GM23338 (cell line): ENCODE measurements around the gene TUBB3. TPM values are rescaled to one million over a fixed set of nuclear protein-coding genes. Genes with fewer than 3 reads are reported as not detected.

Experiments used
- ATAC-seq: fragments of 200-7000 bp; cut with Tn5 transposase; 3 replicates; pipeline ENCODE4 v1.9.1; 2020
- DNase-seq: peaks from one replicate; pipeline ENCODE4 v3.0.0-alpha.2; 2015; ENCODE audit warnings: low spot score
- H2AFZ ChIP-seq: fragments of 200-600 bp; sonication (generic); 2 replicates; pipeline ENCODE4 v1.8.0; 2016; ENCODE audit warnings: antibody characterized with exemption, mild to moderate bottlenecking, moderate library complexity
- H3F3A ChIP-seq: fragments of 200-600 bp; sonication (generic); replicated peaks from 2 replicates; pipeline ENCODE4 v1.8.0; 2017; ENCODE audit warnings: antibody characterized with exemption, mixed run types, low read depth
- H3K27ac ChIP-seq: fragments of 200-600 bp; sonication (generic); 2 replicates; pipeline ENCODE4 v1.6.1; 2016; ENCODE audit warnings: low read depth
- H3K27me3 ChIP-seq: fragments of 200-600 bp; sonication (generic); 2 replicates; pipeline ENCODE4 v1.8.0; 2016; ENCODE audit warnings: mild to moderate bottlenecking, mixed run types, moderate library complexity; ENCODE audit not compliant: insufficient read depth
- H3K36me3 ChIP-seq: fragments of 200-600 bp; sonication (generic); 2 replicates; pipeline ENCODE4 v1.8.0; 2016; ENCODE audit warnings: mild to moderate bottlenecking; ENCODE audit not compliant: insufficient read depth
- H3K4me1 ChIP-seq: fragments of 200-600 bp; sonication (generic); 2 replicates; pipeline ENCODE4 v1.8.0; 2016; ENCODE audit warnings: mild to moderate bottlenecking, moderate library complexity; ENCODE audit not compliant: insufficient read depth
- H3K4me2 ChIP-seq: fragments of 200-600 bp; sonication (generic); 2 replicates; pipeline ENCODE4 v1.7.1; 2017; ENCODE audit warnings: mixed run types
- H3K4me3 ChIP-seq: fragments of 200-600 bp; sonication (generic); 2 replicates; pipeline ENCODE4 v1.6.1; 2016; ENCODE audit warnings: mixed run types
- H3K79me2 ChIP-seq: fragments of 200-600 bp; sonication (generic); replicated peaks from 2 replicates; pipeline ENCODE4 v1.8.0; 2017; ENCODE audit warnings: mild to moderate bottlenecking; ENCODE audit not compliant: insufficient read depth
- H3K9me2 ChIP-seq: fragments of 200-600 bp; sonication (generic); 2 replicates; pipeline ENCODE4 v1.8.0; 2017; ENCODE audit not compliant: insufficient read depth
- H4K20me1 ChIP-seq: fragments of 200-600 bp; sonication (generic); replicated peaks from 2 replicates; pipeline ENCODE4 v1.8.0; 2017; ENCODE audit warnings: mild to moderate bottlenecking; ENCODE audit not compliant: insufficient read depth
- H3K27ac Mint-ChIP-seq: 2 replicates; pipeline ENCODE4 v1.8.0; 2020; ENCODE audit warnings: inconsistent platforms, mild to moderate bottlenecking, moderate library complexity, mixed read lengths
- H3K27me3 Mint-ChIP-seq: 3 replicates; pipeline ENCODE4 v1.8.0; 2022; ENCODE audit warnings: low read depth, mild to moderate bottlenecking, moderate library complexity, mixed read lengths, inconsistent platforms; ENCODE audit not compliant: insufficient read depth, poor library complexity
- H3K36me3 Mint-ChIP-seq: 3 replicates; pipeline ENCODE4 v1.8.0; 2021; ENCODE audit warnings: low read depth, mild to moderate bottlenecking, inconsistent platforms, moderate library complexity, mixed read lengths
- H3K4me1 Mint-ChIP-seq: 3 replicates; pipeline ENCODE4 v1.8.0; 2020; ENCODE audit warnings: mild to moderate bottlenecking, inconsistent platforms, mixed read lengths
- H3K4me3 Mint-ChIP-seq: 3 replicates; pipeline ENCODE4 v1.8.0; 2021; ENCODE audit warnings: moderate library complexity, mild to moderate bottlenecking, inconsistent platforms, mixed read lengths
- H3K9me3 Mint-ChIP-seq: 3 replicates; pipeline ENCODE4 v1.8.0; 2020; ENCODE audit warnings: moderate library complexity, mild to moderate bottlenecking, inconsistent platforms, mixed read lengths
- CREB1 ChIP-seq: fragments of 250-450 bp; sonication (Bioruptor Pico); IDR thresholded peaks from 2 replicates; pipeline ENCODE4 v1.5.0; 2020; ENCODE audit warnings: low read depth, mild to moderate bottlenecking, moderate library complexity
- EZH2 ChIP-seq: fragments of 200-600 bp; sonication (generic); IDR thresholded peaks from one replicate; pipeline ENCODE4 v1.8.0; 2017; ENCODE audit warnings: antibody characterized with exemption, mild to moderate bottlenecking, low read depth; ENCODE audit not compliant: unreplicated experiment
- EZH2phosphoT487 ChIP-seq: fragments of 200-600 bp; sonication (generic); IDR thresholded peaks from one replicate; pipeline ENCODE4 v1.8.1; 2018; ENCODE audit warnings: antibody characterized with exemption; ENCODE audit not compliant: unreplicated experiment
- JUNB ChIP-seq: IDR thresholded peaks from one replicate; pipeline ENCODE4 v1.6.1; 2016; ENCODE audit warnings: antibody characterized with exemption; ENCODE audit not compliant: unreplicated experiment
- NANOG ChIP-seq: IDR thresholded peaks from 2 replicates; pipeline ENCODE4 v1.6.1; 2016; ENCODE audit warnings: antibody characterized with exemption, borderline replicate concordance
- POLR2AphosphoS5 ChIP-seq: IDR thresholded peaks from 2 replicates; pipeline ENCODE4 v1.6.1; 2016; ENCODE audit warnings: antibody characterized with exemption, low read depth
- STAT1 ChIP-seq: IDR thresholded peaks from one replicate; pipeline ENCODE4 v1.6.1; 2016; ENCODE audit warnings: antibody characterized with exemption; ENCODE audit not compliant: unreplicated experiment
- ZNF114 ChIP-seq: fragments of 250-450 bp; sonication (Bioruptor Pico); IDR thresholded peaks from 2 replicates; pipeline ENCODE4 v1.5.0; 2020; ENCODE audit warnings: mild to moderate bottlenecking, moderate library complexity
- ZNF331 ChIP-seq: fragments of 250-450 bp; sonication (Bioruptor Pico); IDR thresholded peaks from 2 replicates; pipeline ENCODE4 v1.5.0; 2020; ENCODE audit warnings: low read depth, mild to moderate bottlenecking, moderate library complexity
- polyA plus RNA-seq: library from polyadenylated mRNA; unstranded; fragments of >200 nt; fragmentation: Nextera tagmentation; extraction: Ambion mirVana; gene quantifications from 2 replicates; pipeline ENCODE4 v1.2.1, GENCODE V29; 2016
- total RNA-seq: library from RNA; depleted of rRNA; stranded (reverse); fragments of >200 nt; shearing (Covaris generic); gene quantifications from 2 replicates; pipeline ENCODE4 v1.2.3, GENCODE V29; 2014
- TF ChIP-seq, protein P1 (sequence below): IDR thresholded peaks from one replicate; pipeline ENCODE4 v1.6.1; 2018; ENCODE audit warnings: antibody characterized with exemption; ENCODE audit not compliant: unreplicated experiment
- TF ChIP-seq, protein P2 (sequence below): fragments of 250-450 bp; sonication (Bioruptor Pico); IDR thresholded peaks from 2 replicates; pipeline ENCODE4 v1.5.0; 2020; ENCODE audit warnings: mild to moderate bottlenecking, moderate library complexity
- TF ChIP-seq, protein P3 (sequence below), 2 experiments: fragments of 200-600 bp in 1 of 2; sonication (generic) in 1 of 2; conservative IDR thresholded peaks; 2 replicates each; pipeline versions ENCODE4 v1.5.1 to v1.6.1; 2016 to 2017; ENCODE audit warnings: antibody characterized with exemption in 2 of 2, low read depth in 2 of 2, mild to moderate bottlenecking in 2 of 2, moderate library complexity in 1 of 2

Gene TUBB3
- total and polyA plus RNA-seq, 2 experiments from 2014 or later = 149 to 443 TPM

DNA sequence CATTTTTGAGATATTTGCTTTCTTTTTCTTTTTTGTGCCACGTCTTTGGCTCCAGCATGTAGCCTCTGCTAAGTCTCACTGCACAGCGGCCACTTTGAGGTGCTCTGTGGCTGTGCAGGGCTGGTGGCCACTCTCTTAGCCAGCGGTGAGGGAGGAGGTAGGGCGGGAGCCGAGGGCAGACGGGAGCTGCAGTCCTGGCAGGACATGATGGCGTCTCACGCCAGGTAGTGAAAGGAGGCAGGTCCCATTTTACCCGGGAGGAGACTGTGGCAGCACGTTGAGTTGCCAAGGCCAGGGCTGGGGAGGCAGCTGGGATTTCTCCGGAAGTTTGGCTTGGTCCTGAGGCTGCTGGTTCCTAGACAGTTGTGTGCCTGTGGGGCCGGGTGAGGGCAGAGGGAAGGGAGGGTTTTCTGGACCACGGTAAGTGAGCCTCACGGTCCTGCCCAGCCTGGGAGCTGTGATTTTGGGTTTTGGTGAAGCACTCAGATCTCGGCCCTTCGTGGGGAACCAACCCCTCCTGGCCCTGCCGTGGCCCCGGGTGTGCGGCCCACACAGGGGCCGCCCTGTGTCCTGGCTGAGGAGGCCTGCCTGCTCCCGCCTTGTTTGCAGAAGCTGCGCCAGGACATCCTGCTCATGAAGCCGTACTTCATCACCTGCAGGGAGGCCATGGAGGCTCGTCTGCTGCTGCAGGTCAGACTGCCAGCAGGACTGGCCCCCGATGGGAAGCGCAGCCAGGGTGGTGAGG lies 39.8 kb downstream of the TUBB3 start:
- no peak for TF ChIP-seq JUNB
- TF ChIP-seq, protein P1, sequence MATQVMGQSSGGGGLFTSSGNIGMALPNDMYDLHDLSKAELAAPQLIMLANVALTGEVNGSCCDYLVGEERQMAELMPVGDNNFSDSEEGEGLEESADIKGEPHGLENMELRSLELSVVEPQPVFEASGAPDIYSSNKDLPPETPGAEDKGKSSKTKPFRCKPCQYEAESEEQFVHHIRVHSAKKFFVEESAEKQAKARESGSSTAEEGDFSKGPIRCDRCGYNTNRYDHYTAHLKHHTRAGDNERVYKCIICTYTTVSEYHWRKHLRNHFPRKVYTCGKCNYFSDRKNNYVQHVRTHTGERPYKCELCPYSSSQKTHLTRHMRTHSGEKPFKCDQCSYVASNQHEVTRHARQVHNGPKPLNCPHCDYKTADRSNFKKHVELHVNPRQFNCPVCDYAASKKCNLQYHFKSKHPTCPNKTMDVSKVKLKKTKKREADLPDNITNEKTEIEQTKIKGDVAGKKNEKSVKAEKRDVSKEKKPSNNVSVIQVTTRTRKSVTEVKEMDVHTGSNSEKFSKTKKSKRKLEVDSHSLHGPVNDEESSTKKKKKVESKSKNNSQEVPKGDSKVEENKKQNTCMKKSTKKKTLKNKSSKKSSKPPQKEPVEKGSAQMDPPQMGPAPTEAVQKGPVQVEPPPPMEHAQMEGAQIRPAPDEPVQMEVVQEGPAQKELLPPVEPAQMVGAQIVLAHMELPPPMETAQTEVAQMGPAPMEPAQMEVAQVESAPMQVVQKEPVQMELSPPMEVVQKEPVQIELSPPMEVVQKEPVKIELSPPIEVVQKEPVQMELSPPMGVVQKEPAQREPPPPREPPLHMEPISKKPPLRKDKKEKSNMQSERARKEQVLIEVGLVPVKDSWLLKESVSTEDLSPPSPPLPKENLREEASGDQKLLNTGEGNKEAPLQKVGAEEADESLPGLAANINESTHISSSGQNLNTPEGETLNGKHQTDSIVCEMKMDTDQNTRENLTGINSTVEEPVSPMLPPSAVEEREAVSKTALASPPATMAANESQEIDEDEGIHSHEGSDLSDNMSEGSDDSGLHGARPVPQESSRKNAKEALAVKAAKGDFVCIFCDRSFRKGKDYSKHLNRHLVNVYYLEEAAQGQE = no peak
- TF ChIP-seq NANOG = no peak
- TF ChIP-seq, protein P2, sequence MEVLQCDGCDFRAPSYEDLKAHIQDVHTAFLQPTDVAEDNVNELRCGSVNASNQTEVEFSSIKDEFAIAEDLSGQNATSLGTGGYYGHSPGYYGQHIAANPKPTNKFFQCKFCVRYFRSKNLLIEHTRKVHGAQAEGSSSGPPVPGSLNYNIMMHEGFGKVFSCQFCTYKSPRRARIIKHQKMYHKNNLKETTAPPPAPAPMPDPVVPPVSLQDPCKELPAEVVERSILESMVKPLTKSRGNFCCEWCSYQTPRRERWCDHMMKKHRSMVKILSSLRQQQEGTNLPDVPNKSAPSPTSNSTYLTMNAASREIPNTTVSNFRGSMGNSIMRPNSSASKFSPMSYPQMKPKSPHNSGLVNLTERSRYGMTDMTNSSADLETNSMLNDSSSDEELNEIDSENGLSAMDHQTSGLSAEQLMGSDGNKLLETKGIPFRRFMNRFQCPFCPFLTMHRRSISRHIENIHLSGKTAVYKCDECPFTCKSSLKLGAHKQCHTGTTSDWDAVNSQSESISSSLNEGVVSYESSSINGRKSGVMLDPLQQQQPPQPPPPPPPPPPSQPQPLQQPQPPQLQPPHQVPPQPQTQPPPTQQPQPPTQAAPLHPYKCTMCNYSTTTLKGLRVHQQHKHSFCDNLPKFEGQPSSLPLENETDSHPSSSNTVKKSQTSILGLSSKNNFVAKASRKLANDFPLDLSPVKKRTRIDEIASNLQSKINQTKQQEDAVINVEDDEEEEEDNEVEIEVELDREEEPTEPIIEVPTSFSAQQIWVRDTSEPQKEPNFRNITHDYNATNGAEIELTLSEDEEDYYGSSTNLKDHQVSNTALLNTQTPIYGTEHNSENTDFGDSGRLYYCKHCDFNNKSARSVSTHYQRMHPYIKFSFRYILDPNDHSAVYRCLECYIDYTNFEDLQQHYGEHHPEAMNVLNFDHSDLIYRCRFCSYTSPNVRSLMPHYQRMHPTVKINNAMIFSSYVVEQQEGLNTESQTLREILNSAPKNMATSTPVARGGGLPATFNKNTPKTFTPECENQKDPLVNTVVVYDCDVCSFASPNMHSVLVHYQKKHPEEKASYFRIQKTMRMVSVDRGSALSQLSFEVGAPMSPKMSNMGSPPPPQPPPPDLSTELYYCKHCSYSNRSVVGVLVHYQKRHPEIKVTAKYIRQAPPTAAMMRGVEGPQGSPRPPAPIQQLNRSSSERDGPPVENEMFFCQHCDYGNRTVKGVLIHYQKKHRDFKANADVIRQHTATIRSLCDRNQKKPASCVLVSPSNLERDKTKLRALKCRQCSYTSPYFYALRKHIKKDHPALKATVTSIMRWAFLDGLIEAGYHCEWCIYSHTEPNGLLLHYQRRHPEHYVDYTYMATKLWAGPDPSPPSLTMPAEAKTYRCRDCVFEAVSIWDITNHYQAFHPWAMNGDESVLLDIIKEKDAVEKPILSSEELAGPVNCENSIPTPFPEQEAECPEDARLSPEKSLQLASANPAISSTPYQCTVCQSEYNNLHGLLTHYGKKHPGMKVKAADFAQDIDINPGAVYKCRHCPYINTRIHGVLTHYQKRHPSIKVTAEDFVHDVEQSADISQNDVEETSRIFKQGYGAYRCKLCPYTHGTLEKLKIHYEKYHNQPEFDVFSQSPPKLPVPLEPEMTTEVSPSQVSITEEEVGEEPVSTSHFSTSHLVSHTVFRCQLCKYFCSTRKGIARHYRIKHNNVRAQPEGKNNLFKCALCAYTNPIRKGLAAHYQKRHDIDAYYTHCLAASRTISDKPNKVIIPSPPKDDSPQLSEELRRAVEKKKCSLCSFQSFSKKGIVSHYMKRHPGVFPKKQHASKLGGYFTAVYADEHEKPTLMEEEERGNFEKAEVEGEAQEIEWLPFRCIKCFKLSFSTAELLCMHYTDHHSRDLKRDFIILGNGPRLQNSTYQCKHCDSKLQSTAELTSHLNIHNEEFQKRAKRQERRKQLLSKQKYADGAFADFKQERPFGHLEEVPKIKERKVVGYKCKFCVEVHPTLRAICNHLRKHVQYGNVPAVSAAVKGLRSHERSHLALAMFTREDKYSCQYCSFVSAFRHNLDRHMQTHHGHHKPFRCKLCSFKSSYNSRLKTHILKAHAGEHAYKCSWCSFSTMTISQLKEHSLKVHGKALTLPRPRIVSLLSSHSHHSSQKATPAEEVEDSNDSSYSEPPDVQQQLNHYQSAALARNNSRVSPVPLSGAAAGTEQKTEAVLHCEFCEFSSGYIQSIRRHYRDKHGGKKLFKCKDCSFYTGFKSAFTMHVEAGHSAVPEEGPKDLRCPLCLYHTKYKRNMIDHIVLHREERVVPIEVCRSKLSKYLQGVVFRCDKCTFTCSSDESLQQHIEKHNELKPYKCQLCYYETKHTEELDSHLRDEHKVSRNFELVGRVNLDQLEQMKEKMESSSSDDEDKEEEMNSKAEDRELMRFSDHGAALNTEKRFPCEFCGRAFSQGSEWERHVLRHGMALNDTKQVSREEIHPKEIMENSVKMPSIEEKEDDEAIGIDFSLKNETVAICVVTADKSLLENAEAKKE (CRISPR knock-in tag) = no peak
- TF ChIP-seq STAT1 = no peak
- TF ChIP-seq, protein P3, sequence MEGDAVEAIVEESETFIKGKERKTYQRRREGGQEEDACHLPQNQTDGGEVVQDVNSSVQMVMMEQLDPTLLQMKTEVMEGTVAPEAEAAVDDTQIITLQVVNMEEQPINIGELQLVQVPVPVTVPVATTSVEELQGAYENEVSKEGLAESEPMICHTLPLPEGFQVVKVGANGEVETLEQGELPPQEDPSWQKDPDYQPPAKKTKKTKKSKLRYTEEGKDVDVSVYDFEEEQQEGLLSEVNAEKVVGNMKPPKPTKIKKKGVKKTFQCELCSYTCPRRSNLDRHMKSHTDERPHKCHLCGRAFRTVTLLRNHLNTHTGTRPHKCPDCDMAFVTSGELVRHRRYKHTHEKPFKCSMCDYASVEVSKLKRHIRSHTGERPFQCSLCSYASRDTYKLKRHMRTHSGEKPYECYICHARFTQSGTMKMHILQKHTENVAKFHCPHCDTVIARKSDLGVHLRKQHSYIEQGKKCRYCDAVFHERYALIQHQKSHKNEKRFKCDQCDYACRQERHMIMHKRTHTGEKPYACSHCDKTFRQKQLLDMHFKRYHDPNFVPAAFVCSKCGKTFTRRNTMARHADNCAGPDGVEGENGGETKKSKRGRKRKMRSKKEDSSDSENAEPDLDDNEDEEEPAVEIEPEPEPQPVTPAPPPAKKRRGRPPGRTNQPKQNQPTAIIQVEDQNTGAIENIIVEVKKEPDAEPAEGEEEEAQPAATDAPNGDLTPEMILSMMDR (conservative IDR thresholded peaks at IDR 0.05; ENCODE audit: low read depth in 2 of 2) = no peak
- TF ChIP-seq CREB1 = no peak
- no peak for TF ChIP-seq ZNF114 (CRISPR knock-in tag)
- TF ChIP-seq EZH2phosphoT487 = no peak
- no peak for TF ChIP-seq ZNF331
- no peak for TF ChIP-seq POLR2AphosphoS5
- no peak for TF ChIP-seq EZH2
- Histone ChIP-seq H3K4me1 (no peaks in the 10 kb centered on the region), H2AFZ (no peak overlapping the region), H3K79me2 (no peaks in the 10 kb centered on the region), H3K4me2 (no peak overlapping the region), H3F3A (0 out of 2 replicates have a peak, but pooled peaks cover 3% of the 10 kb centered on the region), H3K27ac (no peak overlapping the region), H3K27me3 (no peaks in the 10 kb centered on the region), H3K4me3 (no peak overlapping the region), H4K20me1 (0 out of 2 replicates have a peak, but pooled peaks cover 3% of the 10 kb centered on the region), H3K9me2 (no peaks in the 10 kb centered on the region), H3K36me3 (no peaks in the 10 kb centered on the region)
- ATAC-seq = no peak
- no peak for DNase-seq
- Mint-ChIP-seq H3K27ac (no peak overlapping the region), H3K4me1 (peaks cover 5% of the 10 kb centered on the region), H3K36me3 (peaks cover 27% of the 10 kb centered on the region), H3K4me3 (no peak overlapping the region), H3K9me3 (no peaks in the 10 kb centered on the region), H3K27me3 (peaks cover 8% of the 10 kb centered on the region)
